ENCODE results near the gene PLVAP. TPM values are rescaled to one million over a fixed set of nuclear protein-coding genes. Genes with fewer than 3 reads are reported as not detected.

The PLVAP gene
- total and polyA plus RNA-seq, 9 of the 15 experiments (the other 6 are each of a cell fraction or from before 2014, with no cell fraction given), result 0.09 to 0.84 (median 0.51) TPM; not detected in 4

DNA sequence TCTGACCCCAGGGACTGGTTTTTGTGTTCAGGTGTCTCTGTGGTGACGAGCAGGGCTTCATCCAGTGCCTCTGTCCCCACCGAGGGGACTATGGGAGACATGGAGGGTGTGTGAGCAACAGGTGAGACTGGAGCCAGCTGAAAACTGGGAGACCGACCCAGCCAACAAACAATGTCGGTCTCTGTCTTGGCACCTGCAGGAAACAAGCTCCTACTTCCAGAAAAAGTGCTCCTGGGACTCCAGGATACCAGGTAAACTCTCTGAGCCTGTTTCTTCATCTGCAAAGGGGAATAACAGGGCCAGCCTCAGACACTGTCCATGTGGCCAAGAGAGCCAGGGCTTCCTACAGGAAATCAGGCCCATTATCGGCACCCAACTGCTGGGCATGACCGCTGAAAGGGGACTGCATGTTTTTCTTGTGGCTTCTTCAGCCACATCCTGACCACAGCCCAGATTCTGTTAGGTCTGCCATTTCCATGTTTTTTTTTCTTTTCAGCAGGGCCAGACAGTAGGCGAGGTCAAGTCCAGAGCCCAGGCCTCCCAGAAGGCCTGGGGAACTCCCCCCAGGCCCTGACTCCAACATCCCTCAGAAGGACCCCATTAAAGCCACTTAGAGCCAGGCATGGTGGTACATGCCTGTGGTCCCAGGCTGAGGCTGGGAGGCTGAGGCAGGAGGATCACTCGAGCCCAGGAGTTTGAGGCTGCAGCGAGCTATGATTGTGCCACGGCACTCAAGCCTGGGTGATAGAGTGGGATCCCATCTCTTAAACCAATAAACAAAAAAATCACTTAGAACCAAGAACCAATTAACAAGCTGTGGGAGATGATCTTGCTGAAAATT is 29.1 kb upstream of the PLVAP start (continued):
- TF ChIP-seq, protein P1, sequence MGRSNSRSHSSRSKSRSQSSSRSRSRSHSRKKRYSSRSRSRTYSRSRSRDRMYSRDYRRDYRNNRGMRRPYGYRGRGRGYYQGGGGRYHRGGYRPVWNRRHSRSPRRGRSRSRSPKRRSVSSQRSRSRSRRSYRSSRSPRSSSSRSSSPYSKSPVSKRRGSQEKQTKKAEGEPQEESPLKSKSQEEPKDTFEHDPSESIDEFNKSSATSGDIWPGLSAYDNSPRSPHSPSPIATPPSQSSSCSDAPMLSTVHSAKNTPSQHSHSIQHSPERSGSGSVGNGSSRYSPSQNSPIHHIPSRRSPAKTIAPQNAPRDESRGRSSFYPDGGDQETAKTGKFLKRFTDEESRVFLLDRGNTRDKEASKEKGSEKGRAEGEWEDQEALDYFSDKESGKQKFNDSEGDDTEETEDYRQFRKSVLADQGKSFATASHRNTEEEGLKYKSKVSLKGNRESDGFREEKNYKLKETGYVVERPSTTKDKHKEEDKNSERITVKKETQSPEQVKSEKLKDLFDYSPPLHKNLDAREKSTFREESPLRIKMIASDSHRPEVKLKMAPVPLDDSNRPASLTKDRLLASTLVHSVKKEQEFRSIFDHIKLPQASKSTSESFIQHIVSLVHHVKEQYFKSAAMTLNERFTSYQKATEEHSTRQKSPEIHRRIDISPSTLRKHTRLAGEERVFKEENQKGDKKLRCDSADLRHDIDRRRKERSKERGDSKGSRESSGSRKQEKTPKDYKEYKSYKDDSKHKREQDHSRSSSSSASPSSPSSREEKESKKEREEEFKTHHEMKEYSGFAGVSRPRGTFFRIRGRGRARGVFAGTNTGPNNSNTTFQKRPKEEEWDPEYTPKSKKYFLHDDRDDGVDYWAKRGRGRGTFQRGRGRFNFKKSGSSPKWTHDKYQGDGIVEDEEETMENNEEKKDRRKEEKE (IDR thresholded peaks at IDR 0.05; ENCODE audit: borderline replicate concordance in 1 of 2, control insufficient read depth in 1 of 2, low read depth in 2 of 2, low read length in 1 of 2), result no peak
- TF ChIP-seq SMAD4 (CRISPR knock-in tag; conservative IDR thresholded peaks at IDR 0.05), result peak; percentile 70
- TF ChIP-seq, protein P2, sequence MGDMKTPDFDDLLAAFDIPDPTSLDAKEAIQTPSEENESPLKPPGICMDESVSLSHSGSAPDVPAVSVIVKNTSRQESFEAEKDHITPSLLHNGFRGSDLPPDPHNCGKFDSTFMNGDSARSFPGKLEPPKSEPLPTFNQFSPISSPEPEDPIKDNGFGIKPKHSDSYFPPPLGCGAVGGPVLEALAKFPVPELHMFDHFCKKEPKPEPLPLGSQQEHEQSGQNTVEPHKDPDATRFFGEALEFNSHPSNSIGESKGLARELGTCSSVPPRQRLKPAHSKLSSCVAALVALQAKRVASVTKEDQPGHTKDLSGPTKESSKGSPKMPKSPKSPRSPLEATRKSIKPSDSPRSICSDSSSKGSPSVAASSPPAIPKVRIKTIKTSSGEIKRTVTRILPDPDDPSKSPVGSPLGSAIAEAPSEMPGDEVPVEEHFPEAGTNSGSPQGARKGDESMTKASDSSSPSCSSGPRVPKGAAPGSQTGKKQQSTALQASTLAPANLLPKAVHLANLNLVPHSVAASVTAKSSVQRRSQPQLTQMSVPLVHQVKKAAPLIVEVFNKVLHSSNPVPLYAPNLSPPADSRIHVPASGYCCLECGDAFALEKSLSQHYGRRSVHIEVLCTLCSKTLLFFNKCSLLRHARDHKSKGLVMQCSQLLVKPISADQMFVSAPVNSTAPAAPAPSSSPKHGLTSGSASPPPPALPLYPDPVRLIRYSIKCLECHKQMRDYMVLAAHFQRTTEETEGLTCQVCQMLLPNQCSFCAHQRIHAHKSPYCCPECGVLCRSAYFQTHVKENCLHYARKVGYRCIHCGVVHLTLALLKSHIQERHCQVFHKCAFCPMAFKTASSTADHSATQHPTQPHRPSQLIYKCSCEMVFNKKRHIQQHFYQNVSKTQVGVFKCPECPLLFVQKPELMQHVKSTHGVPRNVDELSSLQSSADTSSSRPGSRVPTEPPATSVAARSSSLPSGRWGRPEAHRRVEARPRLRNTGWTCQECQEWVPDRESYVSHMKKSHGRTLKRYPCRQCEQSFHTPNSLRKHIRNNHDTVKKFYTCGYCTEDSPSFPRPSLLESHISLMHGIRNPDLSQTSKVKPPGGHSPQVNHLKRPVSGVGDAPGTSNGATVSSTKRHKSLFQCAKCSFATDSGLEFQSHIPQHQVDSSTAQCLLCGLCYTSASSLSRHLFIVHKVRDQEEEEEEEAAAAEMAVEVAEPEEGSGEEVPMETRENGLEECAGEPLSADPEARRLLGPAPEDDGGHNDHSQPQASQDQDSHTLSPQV (IDR thresholded peaks at IDR 0.05), result peak; percentile 69
- peak; percentile 44; the same call in 1 of the 2 replicates for TF ChIP-seq ZFX (CRISPR knock-in tag; IDR thresholded peaks at IDR 0.05)
- peak in 1 of 2 experiments; percentile 49; a peak in 2 of 4 replicates for TF ChIP-seq KDM1A (IDR thresholded peaks at IDR 0.05)
- no peak for TF ChIP-seq BMI1 (IDR thresholded peaks at IDR 0.05; ENCODE audit: low read length)
- TF ChIP-seq FIP1L1 (IDR thresholded peaks at IDR 0.05; ENCODE audit: low read depth, low read length, poor library complexity, severe bottlenecking), result no peak
- TF ChIP-seq SP2 (IDR thresholded peaks at IDR 0.05; ENCODE audit: extremely low read depth, low read depth, low read length, poor library complexity, severe bottlenecking), result no peak
- peak; percentile 34 for TF ChIP-seq L3MBTL2 (IDR thresholded peaks at IDR 0.05)
- TF ChIP-seq NEUROD1 (IDR thresholded peaks at IDR 0.05; ENCODE audit: borderline replicate concordance, low read depth, low read length, partially characterized antibody), result peak; percentile 8
- TF ChIP-seq ZNF282 (CRISPR knock-in tag; IDR thresholded peaks at IDR 0.05), result no peak
- TF ChIP-seq CBFA2T3 (IDR thresholded peaks at IDR 0.05), result peak; percentile 27; the same call in 1 of the 2 replicates
- no peak for TF ChIP-seq EZH2 (IDR thresholded peaks at IDR 0.05; ENCODE audit: borderline replicate concordance, low read depth, low read length)
- no peak for TF ChIP-seq HDAC6 (IDR thresholded peaks at IDR 0.05; ENCODE audit: low read depth, low read length)
- TF ChIP-seq, protein P3, sequence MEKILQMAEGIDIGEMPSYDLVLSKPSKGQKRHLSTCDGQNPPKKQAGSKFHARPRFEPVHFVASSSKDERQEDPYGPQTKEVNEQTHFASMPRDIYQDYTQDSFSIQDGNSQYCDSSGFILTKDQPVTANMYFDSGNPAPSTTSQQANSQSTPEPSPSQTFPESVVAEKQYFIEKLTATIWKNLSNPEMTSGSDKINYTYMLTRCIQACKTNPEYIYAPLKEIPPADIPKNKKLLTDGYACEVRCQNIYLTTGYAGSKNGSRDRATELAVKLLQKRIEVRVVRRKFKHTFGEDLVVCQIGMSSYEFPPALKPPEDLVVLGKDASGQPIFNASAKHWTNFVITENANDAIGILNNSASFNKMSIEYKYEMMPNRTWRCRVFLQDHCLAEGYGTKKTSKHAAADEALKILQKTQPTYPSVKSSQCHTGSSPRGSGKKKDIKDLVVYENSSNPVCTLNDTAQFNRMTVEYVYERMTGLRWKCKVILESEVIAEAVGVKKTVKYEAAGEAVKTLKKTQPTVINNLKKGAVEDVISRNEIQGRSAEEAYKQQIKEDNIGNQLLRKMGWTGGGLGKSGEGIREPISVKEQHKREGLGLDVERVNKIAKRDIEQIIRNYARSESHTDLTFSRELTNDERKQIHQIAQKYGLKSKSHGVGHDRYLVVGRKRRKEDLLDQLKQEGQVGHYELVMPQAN (IDR thresholded peaks at IDR 0.05; ENCODE audit: borderline replicate concordance), result 0 out of 2 replicates have a peak, but pooled peaks have one; percentile 1
- TF ChIP-seq ZNF134 (CRISPR knock-in tag; conservative IDR thresholded peaks at IDR 0.05), result no peak

Measured in K562 (cell line).